Stimulated activated effector memory CD8-positive, alpha-beta T cell treated with anti-CD3 and anti-CD28 coated beads, Interleukin-12 subunit alpha, Interleukin-12 subunit beta, amount 100 ng/mL, for 72 hours (primary cell): ENCODE data around the gene SYTL3.

ENCODE experiments used
- ATAC-seq: fragments of 150-1000 bp; cut with Tn5 transposase; 2 replicates; pipeline ENCODE4 v1.10.0; 2021
- DNase-seq, 2 donors: peaks; one replicate each; pipeline ENCODE4 v3.0.0; 2021 to 2022; ENCODE audit warnings: low spot score in 2 of 2
- H3K27ac Mint-ChIP-seq: one replicate; pipeline ENCODE4 v1.8.0; 2022; ENCODE audit warnings: mild to moderate bottlenecking, mixed read lengths
- H3K36me3 Mint-ChIP-seq: one replicate; pipeline ENCODE4 v1.8.0; 2022; ENCODE audit warnings: mild to moderate bottlenecking, mixed read lengths
- H3K4me1 Mint-ChIP-seq: one replicate; pipeline ENCODE4 v1.8.0; 2022; ENCODE audit warnings: mixed read lengths
- H3K4me3 Mint-ChIP-seq: one replicate; pipeline ENCODE4 v1.8.0; 2022; ENCODE audit warnings: mild to moderate bottlenecking, mixed read lengths
- H3K9me3 Mint-ChIP-seq: one replicate; pipeline ENCODE4 v1.8.0; 2022; ENCODE audit warnings: mixed read lengths

SYTL3 gene

GRCh38 chr6:158808941-158809678, 159.3 kb downstream of the SYTL3 start:
- Mint-ChIP-seq H3K36me3 (peaks cover 95% of the 10 kb centered on the region), H3K9me3 (no peaks in the 10 kb centered on the region), H3K27ac (peak overlapping the region; percentile 69), H3K4me3 (peak overlapping the region; percentile 39), H3K4me1 (peaks cover 92% of the 10 kb centered on the region)
- ATAC-seq (peak; percentile 87), DNase-seq (no peak)

DNA sequence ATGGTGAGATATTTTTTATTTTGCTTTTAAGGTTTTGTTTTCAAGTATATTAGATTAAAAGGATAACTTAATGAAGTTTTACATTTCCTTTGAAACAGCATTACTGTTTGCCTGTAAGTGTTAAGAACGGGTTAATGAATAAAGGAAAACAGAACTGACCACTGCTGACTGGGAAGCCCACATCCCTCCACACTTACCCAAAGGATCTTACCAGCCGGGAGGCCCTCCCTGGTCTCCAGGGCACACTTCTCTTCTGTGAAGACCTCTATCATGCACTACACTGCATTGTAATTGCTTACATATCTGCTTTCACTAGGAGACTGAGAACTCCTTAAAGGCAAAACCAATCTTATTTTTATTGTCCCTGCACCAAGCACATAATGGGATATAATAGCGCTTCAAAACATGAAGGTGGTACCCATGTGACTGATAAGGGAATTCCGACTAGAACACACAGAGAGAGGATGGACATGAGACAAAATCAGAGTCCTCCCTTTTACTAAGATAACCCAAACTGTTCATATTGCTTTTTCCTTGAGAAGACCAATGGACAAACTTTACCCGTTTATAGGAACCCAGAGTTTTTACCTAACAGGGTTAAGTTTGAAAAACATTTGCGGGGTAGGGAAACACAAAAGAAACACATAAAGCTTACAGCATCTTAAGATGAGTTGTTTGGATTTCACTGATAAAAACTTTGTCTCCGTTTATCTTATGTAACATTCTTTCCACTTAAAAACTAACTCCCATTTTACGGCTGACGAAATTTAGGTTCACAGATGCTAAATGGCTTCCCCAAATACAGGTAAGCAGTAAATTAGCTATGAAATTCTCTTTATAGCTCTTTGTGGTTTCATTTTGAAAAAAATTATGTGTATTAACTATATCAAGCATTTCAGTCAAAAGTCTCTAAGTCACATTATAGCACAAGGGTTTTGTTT, 160.6 kb downstream of the SYTL3 start:
- H3K4me3 Mint-ChIP-seq: peak overlapping the region; percentile 36
- no peaks in the 10 kb centered on the region for H3K9me3 Mint-ChIP-seq
- peak overlapping the region; percentile 69 for H3K27ac Mint-ChIP-seq
- DNase-seq (no peak), ATAC-seq (no peak)
- H3K4me1 Mint-ChIP-seq: peaks cover 93% of the 10 kb centered on the region
- peaks cover 100% of the 10 kb centered on the region for H3K36me3 Mint-ChIP-seq

DNA sequence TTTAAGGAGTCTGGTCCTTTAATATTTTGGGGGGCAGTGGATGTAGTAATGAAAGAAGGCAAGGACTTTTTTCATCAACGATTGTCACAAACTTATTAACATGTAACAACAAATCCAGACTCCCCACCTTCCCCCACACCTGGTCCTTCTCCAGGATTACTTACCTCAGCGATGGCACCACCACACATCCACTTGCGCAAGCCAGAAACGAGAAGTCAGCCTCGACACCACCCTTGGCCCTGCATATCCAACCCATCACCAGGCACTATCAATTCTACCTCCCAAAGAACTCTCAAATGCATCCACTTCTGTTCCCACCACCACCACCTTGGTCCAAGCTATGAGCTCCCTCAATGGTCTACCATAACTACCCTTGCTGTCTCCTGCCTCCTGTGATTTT, 162.8 kb downstream of the SYTL3 start:
- peaks cover 92% of the 10 kb centered on the region for H3K4me1 Mint-ChIP-seq
- H3K27ac Mint-ChIP-seq: peak overlapping the region; percentile 83
- DNase-seq (no peak), ATAC-seq (no peak)
- peak overlapping the region; percentile 93 for H3K4me3 Mint-ChIP-seq
- no peaks in the 10 kb centered on the region for H3K9me3 Mint-ChIP-seq
- H3K36me3 Mint-ChIP-seq: peaks cover 100% of the 10 kb centered on the region

DNA sequence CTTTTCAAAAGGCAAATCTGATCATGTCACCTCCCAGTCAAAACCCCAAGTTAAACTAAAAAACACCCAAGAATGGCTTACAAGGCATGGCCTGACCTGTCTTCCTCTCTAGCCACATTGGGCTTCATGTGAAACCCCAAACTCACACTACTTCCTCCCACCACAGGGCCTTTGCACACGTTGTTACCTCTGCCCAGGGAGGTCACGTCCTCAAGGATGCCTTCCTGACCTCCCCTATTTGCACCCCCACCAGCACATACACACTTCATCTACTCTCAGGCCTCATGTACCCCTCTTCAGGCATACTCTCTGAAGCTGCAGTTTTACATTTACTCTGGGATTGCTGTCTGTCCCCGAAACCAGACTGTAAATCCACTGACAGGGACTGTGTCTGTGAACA, 163.2 kb downstream of the SYTL3 start:
- DNase-seq (no peak), ATAC-seq (peak; percentile 27)
- peaks cover 100% of the 10 kb centered on the region for H3K36me3 Mint-ChIP-seq
- H3K9me3 Mint-ChIP-seq: no peaks in the 10 kb centered on the region
- peak overlapping the region; percentile 93 for H3K4me3 Mint-ChIP-seq
- peak overlapping the region; percentile 83 for H3K27ac Mint-ChIP-seq
- H3K4me1 Mint-ChIP-seq: peaks cover 88% of the 10 kb centered on the region
